ENCODE data around the gene KRTAP10-7.

- TF ChIP-seq, protein P1, sequence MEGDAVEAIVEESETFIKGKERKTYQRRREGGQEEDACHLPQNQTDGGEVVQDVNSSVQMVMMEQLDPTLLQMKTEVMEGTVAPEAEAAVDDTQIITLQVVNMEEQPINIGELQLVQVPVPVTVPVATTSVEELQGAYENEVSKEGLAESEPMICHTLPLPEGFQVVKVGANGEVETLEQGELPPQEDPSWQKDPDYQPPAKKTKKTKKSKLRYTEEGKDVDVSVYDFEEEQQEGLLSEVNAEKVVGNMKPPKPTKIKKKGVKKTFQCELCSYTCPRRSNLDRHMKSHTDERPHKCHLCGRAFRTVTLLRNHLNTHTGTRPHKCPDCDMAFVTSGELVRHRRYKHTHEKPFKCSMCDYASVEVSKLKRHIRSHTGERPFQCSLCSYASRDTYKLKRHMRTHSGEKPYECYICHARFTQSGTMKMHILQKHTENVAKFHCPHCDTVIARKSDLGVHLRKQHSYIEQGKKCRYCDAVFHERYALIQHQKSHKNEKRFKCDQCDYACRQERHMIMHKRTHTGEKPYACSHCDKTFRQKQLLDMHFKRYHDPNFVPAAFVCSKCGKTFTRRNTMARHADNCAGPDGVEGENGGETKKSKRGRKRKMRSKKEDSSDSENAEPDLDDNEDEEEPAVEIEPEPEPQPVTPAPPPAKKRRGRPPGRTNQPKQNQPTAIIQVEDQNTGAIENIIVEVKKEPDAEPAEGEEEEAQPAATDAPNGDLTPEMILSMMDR (IDR thresholded peaks at IDR 0.05; ENCODE audit: insufficient read depth, low read depth, low read length) = no peak
- no peak for TF ChIP-seq EZH2 (IDR thresholded peaks at IDR 0.05; ENCODE audit: insufficient read depth, low read length)
Measured at GRCh38 chr21:44598061-44598460, 2.3 kb upstream of the KRTAP10-7 start.

Data from astrocyte (in vitro differentiated cells and primary cell).